Measurements from ENCODE around the gene ZNF462.

Gene ZNF462

DNA sequence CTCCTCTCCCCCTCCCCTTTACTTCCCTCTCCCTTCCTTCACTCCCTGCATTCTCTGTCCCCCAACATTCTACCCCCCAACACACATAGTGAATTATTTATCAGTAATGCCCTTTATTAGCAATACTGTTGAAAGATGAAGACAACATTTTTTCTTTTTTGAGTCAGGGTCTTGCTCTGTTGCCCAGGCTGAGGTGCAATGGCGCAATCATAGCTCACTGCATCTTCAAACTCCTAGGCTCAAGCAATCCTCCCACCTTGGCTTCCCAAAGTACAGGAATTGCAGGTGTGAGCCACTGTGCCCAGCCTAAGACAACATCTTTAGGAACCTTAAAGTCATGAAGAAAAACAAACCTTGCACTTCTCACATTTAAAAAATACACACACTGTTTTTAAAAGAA, 130.6 kb downstream of the ZNF462 start:
- H3K36me3 ChIP-seq (replicated peaks; ENCODE audit: low read depth, low read length) = no peaks in the 10 kb centered on the region
- H3K27ac ChIP-seq (ENCODE audit: low read length) = no peak overlapping the region
- H3K4me2 ChIP-seq (ENCODE audit: low read length) = no peak overlapping the region
- H3K27me3 ChIP-seq (ENCODE audit: low read depth, low read length) = peaks cover 47% of the 10 kb centered on the region
- no peak overlapping the region for H3K4me3 ChIP-seq (ENCODE audit: low read length)
- no peaks in the 10 kb centered on the region for H3K79me2 ChIP-seq (ENCODE audit: low read length)
- H3K4me1 ChIP-seq (ENCODE audit: low read length) = peaks cover 9% of the 10 kb centered on the region
- no peaks in the 10 kb centered on the region for H3K9me3 ChIP-seq (ENCODE audit: insufficient read depth, low read length)
- H3K9ac ChIP-seq (ENCODE audit: low read length) = no peak overlapping the region
- TF ChIP-seq, protein P1, sequence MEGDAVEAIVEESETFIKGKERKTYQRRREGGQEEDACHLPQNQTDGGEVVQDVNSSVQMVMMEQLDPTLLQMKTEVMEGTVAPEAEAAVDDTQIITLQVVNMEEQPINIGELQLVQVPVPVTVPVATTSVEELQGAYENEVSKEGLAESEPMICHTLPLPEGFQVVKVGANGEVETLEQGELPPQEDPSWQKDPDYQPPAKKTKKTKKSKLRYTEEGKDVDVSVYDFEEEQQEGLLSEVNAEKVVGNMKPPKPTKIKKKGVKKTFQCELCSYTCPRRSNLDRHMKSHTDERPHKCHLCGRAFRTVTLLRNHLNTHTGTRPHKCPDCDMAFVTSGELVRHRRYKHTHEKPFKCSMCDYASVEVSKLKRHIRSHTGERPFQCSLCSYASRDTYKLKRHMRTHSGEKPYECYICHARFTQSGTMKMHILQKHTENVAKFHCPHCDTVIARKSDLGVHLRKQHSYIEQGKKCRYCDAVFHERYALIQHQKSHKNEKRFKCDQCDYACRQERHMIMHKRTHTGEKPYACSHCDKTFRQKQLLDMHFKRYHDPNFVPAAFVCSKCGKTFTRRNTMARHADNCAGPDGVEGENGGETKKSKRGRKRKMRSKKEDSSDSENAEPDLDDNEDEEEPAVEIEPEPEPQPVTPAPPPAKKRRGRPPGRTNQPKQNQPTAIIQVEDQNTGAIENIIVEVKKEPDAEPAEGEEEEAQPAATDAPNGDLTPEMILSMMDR (IDR thresholded peaks at IDR 0.05; ENCODE audit: low read depth, low read length) = no peak
- no peak for TF ChIP-seq EZH2phosphoT487 (IDR thresholded peaks at IDR 0.05; ENCODE audit: low read depth)
- H4K20me1 ChIP-seq (ENCODE audit: insufficient read depth, low read length) = no peaks in the 10 kb centered on the region
- no peak overlapping the region for H2AFZ ChIP-seq (ENCODE audit: low read depth, low read length)

DNA sequence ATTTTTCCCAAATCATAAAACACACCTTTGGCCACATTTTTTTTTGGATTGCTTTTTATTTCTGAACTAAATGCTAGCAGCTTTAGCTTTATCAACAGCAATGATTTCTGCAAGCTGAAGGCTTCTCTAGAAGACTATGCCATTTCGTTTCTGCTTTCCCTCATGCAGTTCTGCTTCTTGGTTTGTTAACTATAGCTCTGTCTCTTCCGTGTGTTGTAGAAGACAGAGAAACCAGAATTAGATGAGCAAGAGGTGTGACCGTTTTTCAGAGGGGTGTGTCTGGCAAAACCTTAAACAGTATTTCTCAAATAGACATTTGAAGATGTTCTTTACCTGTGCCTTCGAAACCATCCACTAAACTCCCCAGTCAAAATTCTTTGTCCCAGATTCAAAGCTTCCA, 131.5 kb downstream of the ZNF462 start:
- Histone ChIP-seq H3K27ac (ENCODE audit: low read length) (no peak overlapping the region), H3K79me2 (ENCODE audit: low read length) (no peaks in the 10 kb centered on the region), H3K4me3 (ENCODE audit: low read length) (no peak overlapping the region), H3K4me1 (ENCODE audit: low read length) (peaks cover 9% of the 10 kb centered on the region), H3K36me3 (replicated peaks; ENCODE audit: low read depth, low read length) (no peaks in the 10 kb centered on the region), H3K4me2 (ENCODE audit: low read length) (peak overlapping the region; percentile 29), H3K27me3 (ENCODE audit: low read depth, low read length) (peaks cover 47% of the 10 kb centered on the region), H2AFZ (ENCODE audit: low read depth, low read length) (no peak overlapping the region), H4K20me1 (ENCODE audit: insufficient read depth, low read length) (no peaks in the 10 kb centered on the region), H3K9ac (ENCODE audit: low read length) (no peak overlapping the region), H3K9me3 (ENCODE audit: insufficient read depth, low read length) (no peaks in the 10 kb centered on the region)
- TF ChIP-seq, protein P1 (IDR thresholded peaks at IDR 0.05; ENCODE audit: low read depth, low read length) = no peak
- no peak for TF ChIP-seq EZH2phosphoT487 (IDR thresholded peaks at IDR 0.05; ENCODE audit: low read depth)

DNA sequence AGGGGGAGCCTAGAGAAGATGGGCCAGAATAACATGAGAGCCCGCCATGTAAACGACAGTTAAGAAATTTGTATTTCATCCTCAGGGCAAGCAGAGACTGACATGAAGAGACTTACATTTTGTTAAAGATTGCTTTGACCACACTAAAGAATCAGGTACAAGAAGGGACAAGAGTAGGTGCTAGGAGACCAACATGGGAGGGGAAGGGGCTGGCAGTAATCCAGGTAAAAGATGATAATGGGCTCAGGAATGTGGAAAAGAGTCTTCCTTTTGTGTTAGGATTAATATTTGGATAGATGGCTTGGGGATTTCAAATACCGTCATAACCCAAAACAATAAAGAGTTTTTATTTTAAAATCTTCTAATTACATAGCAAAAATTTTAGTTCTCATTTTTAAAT, 137.3 kb downstream of the ZNF462 start:
- Histone ChIP-seq H3K27me3 (ENCODE audit: low read depth, low read length) (peaks cover 38% of the 10 kb centered on the region; the same call in 1 of the 2 replicates), H3K4me2 (ENCODE audit: low read length) (no peak overlapping the region), H3K4me3 (ENCODE audit: low read length) (no peak overlapping the region), H3K9me3 (ENCODE audit: insufficient read depth, low read length) (no peaks in the 10 kb centered on the region), H4K20me1 (ENCODE audit: insufficient read depth, low read length) (no peaks in the 10 kb centered on the region), H3K79me2 (ENCODE audit: low read length) (no peaks in the 10 kb centered on the region), H3K36me3 (replicated peaks; ENCODE audit: low read depth, low read length) (no peaks in the 10 kb centered on the region), H2AFZ (ENCODE audit: low read depth, low read length) (no peak overlapping the region), H3K9ac (ENCODE audit: low read length) (no peak overlapping the region), H3K4me1 (ENCODE audit: low read length) (no peaks in the 10 kb centered on the region), H3K27ac (ENCODE audit: low read length) (no peak overlapping the region)
- TF ChIP-seq, protein P1 (IDR thresholded peaks at IDR 0.05; ENCODE audit: low read depth, low read length) = no peak
- TF ChIP-seq EZH2phosphoT487 (IDR thresholded peaks at IDR 0.05; ENCODE audit: low read depth) = no peak

DNA sequence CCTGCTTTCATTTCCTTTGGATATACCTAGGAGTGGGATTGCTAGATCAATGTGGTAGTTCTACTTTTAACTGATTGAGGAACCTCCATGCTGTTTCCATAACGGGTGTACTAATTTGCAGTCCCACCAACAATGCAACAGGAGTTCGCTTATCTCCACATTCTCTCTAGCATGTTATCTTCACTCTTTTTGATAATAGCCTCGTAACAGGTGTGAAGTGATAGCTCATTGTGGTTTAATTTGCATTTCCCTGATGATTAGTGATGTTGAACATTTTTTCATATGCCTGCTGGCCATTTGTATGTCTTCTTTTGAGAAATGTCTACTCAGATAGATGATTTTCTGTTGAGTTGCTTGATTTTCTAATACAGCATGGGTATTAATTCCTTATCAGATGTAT, 142.2 kb downstream of the ZNF462 start:
- Histone ChIP-seq H3K36me3 (replicated peaks; ENCODE audit: low read depth, low read length) (no peaks in the 10 kb centered on the region), H3K9me3 (ENCODE audit: insufficient read depth, low read length) (no peaks in the 10 kb centered on the region), H3K4me3 (ENCODE audit: low read length) (no peak overlapping the region), H3K9ac (ENCODE audit: low read length) (no peak overlapping the region), H3K27ac (ENCODE audit: low read length) (no peak overlapping the region), H3K27me3 (ENCODE audit: low read depth, low read length) (peaks cover 73% of the 10 kb centered on the region), H4K20me1 (ENCODE audit: insufficient read depth, low read length) (no peaks in the 10 kb centered on the region), H2AFZ (ENCODE audit: low read depth, low read length) (no peak overlapping the region), H3K4me2 (ENCODE audit: low read length) (no peak overlapping the region), H3K4me1 (ENCODE audit: low read length) (no peaks in the 10 kb centered on the region), H3K79me2 (ENCODE audit: low read length) (no peaks in the 10 kb centered on the region)
- TF ChIP-seq, protein P1 (IDR thresholded peaks at IDR 0.05; ENCODE audit: low read depth, low read length) = no peak
- no peak for TF ChIP-seq EZH2phosphoT487 (IDR thresholded peaks at IDR 0.05; ENCODE audit: low read depth)
